Pulmonary artery endothelial cell (primary cell): ENCODE results near the gene GPR146. TPM values are rescaled to one million over a fixed set of nuclear protein-coding genes. Genes with fewer than 3 reads are reported as not detected.

Experiments
- DNase-seq: peaks from one replicate; pipeline ENCODE4 v3.0.0-alpha.2; 2011; ENCODE audit warnings: low read depth, low spot score
- total RNA-seq: library from RNA; depleted of rRNA; stranded (reverse); fragments of >200 nt; gene quantifications from 2 replicates; pipeline ENCODE4 v1.2.3, GENCODE V29; 2014

Gene GPR146
- total RNA-seq, 1 donor from 2014 or later, result 17.4 TPM

GRCh38 chr7:1074593-1075431 is 30.5 kb downstream of the GPR146 start:
- no peak for DNase-seq

GRCh38 chr7:1076184-1077072 is 32.1 kb downstream of the GPR146 start:
- DNase-seq, result no peak

- DNase-seq, result no peak
Observed at GRCh38 chr7:1078519-1078918, 34.2 kb downstream of the GPR146 start.

GRCh38 chr7:1078985-1079384 is 34.6 kb downstream of the GPR146 start:
- DNase-seq, result no peak

- no peak for DNase-seq
Observed at GRCh38 chr7:1079546-1079945, 35.2 kb downstream of the GPR146 start.

- no peak for DNase-seq
Observed at GRCh38 chr7:1080252-1080920, 36.0 kb downstream of the GPR146 start.

GRCh38 chr7:1080921-1081255 is 36.5 kb downstream of the GPR146 start:
- DNase-seq, result no peak

- no peak for DNase-seq
Observed at GRCh38 chr7:1081336-1081735, 37.0 kb downstream of the GPR146 start.

- DNase-seq, result no peak
Observed at GRCh38 chr7:1081931-1082401, 37.6 kb downstream of the GPR146 start.

GRCh38 chr7:1083729-1084657 is 39.6 kb downstream of the GPR146 start:
- DNase-seq, result no peak

- no peak for DNase-seq
Observed at GRCh38 chr7:1085266-1085665, 40.9 kb downstream of the GPR146 start.

GRCh38 chr7:1085910-1086421 is 41.6 kb downstream of the GPR146 start:
- no peak for DNase-seq

GRCh38 chr7:1086588-1087464 is 42.5 kb downstream of the GPR146 start:
- no peak for DNase-seq

GRCh38 chr7:1087465-1087814 is 43.1 kb downstream of the GPR146 start:
- no peak for DNase-seq

- DNase-seq, result no peak
Observed at GRCh38 chr7:1087952-1088920, 43.9 kb downstream of the GPR146 start, which contains the start of gene GPER1. Gene GPER1 (plus strand): TSS chr7:1088113. CDS start chr7:1091729, 3,616 bp downstream.

GRCh38 chr7:1090236-1090635 is 45.9 kb downstream of the GPR146 start:
- DNase-seq, result no peak

GRCh38 chr7:1090686-1091643 is 46.6 kb downstream of the GPR146 start:
- DNase-seq, result no peak
